ENCODE data around the gene TMEM164.

DNA sequence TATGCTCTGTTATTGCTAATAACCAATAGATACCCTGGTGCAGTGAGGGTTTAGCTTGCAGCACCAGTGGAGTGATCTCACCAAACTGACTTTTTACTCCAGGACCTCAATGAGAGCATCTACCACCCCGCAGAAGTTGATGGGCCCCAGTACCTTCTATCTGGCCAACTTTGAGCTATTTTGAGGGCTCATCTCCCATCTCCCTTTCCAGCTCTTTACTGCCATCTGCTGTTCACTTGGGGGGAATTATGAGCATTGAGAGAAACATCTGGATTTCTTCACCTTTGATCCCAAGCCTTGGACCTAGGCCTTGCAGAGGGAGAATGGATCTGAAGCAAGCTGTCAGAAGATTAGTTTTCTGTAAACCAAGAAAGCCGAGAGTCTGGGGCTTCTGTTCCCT is 143.6 kb downstream of the TMEM164 start:
- TF ChIP-seq, protein P1, sequence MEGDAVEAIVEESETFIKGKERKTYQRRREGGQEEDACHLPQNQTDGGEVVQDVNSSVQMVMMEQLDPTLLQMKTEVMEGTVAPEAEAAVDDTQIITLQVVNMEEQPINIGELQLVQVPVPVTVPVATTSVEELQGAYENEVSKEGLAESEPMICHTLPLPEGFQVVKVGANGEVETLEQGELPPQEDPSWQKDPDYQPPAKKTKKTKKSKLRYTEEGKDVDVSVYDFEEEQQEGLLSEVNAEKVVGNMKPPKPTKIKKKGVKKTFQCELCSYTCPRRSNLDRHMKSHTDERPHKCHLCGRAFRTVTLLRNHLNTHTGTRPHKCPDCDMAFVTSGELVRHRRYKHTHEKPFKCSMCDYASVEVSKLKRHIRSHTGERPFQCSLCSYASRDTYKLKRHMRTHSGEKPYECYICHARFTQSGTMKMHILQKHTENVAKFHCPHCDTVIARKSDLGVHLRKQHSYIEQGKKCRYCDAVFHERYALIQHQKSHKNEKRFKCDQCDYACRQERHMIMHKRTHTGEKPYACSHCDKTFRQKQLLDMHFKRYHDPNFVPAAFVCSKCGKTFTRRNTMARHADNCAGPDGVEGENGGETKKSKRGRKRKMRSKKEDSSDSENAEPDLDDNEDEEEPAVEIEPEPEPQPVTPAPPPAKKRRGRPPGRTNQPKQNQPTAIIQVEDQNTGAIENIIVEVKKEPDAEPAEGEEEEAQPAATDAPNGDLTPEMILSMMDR (IDR thresholded peaks at IDR 0.05; ENCODE audit: insufficient read depth, low read length), result no peak
- no peak for TF ChIP-seq POLR2AphosphoS5 (IDR thresholded peaks at IDR 0.05; ENCODE audit: low read depth)
